Glutamatergic neuron (in vitro differentiated cells): ENCODE data around the gene ELF2. TPM values are rescaled to one million over a fixed set of nuclear protein-coding genes. Genes with fewer than 3 reads are reported as not detected.

Source experiments
- DNase-seq: peaks from one replicate; pipeline ENCODE4 v3.0.0; 2022
- H3K27ac Mint-ChIP-seq: one replicate; pipeline ENCODE4 v1.8.0; 2020; ENCODE audit warnings: mild to moderate bottlenecking, mixed read lengths, inconsistent platforms; ENCODE audit not compliant: unreplicated experiment
- H3K27me3 Mint-ChIP-seq: one replicate; pipeline ENCODE4 v1.8.0; 2020; ENCODE audit warnings: mild to moderate bottlenecking, moderate library complexity, mixed read lengths, inconsistent platforms; ENCODE audit not compliant: unreplicated experiment
- H3K36me3 Mint-ChIP-seq: one replicate; pipeline ENCODE4 v1.8.0; 2020; ENCODE audit warnings: mild to moderate bottlenecking, mixed read lengths, inconsistent platforms; ENCODE audit not compliant: unreplicated experiment
- H3K4me1 Mint-ChIP-seq: one replicate; pipeline ENCODE4 v1.8.0; 2020; ENCODE audit warnings: mild to moderate bottlenecking, low read depth, mixed read lengths, inconsistent platforms; ENCODE audit not compliant: unreplicated experiment
- H3K4me3 Mint-ChIP-seq: one replicate; pipeline ENCODE4 v1.8.0; 2020; ENCODE audit warnings: mild to moderate bottlenecking, mixed read lengths, inconsistent platforms; ENCODE audit not compliant: unreplicated experiment
- H3K9me3 Mint-ChIP-seq: one replicate; pipeline ENCODE4 v1.8.0; 2020; ENCODE audit warnings: mild to moderate bottlenecking, moderate library complexity, mixed read lengths, inconsistent platforms; ENCODE audit not compliant: unreplicated experiment
- total RNA-seq: library from RNA; stranded (reverse); fragmentation: NEBNext Ultra II Directional; extraction: Animal tissue kit (Norgen Biotek cat#: 25700); gene quantifications from one replicate; pipeline ENCODE4 v1.2.1, GENCODE V29; 2021; ENCODE audit not compliant: unreplicated experiment
- TF ChIP-seq, protein P1 (sequence below): fragments of 200-600 bp; sonication (generic); IDR thresholded peaks from one replicate; pipeline ENCODE4 v1.5.0; 2021; ENCODE audit not compliant: partially characterized antibody, unreplicated experiment

Gene ELF2
- total RNA-seq, 1 donor from 2014 or later = 32.4 TPM

DNA sequence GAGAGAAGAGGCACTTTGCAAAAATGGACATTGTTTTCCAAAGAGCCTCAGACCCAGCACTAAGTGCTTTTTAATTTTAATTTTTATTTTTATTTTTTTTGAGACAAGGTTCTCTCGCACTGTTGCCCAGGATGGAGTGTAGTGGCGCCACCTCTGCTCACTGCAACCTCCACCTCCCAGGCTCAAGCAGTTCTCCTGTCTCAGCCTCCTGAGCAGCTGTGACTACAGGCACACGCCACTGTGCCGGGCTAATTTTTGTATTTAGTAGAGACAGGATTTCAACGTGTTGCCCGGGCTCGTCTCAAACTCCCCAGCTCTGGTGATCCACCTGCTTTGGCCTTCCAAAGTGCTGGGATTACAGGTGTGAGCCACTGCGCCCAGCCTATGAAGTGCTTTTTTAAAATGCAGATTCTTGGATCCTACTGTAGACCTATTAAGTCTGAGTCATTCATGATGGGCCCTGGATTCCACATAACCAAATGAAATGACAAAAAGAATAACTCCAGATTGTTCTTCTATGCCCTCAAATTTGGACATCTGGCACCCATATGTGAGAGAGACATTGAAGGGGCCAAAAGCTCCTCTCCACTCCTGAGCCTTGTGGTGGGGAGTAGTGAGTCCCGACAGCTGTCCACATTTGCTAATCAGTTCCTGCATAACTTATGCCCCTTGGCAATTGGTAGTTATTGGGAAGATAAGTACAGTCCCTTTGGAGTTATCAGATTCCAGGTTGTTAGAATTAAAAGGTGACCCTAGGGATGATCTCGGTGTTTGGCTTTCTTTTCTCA is 157.9 kb downstream of the ELF2 start:
- Mint-ChIP-seq H3K27me3 (peaks cover 12% of the 10 kb centered on the region), H3K4me3 (peak overlapping the region; percentile 90), H3K4me1 (peaks cover 33% of the 10 kb centered on the region), H3K27ac (peak overlapping the region; percentile 88), H3K36me3 (no peaks in the 10 kb centered on the region), H3K9me3 (peaks cover 28% of the 10 kb centered on the region)
- TF ChIP-seq, protein P1, sequence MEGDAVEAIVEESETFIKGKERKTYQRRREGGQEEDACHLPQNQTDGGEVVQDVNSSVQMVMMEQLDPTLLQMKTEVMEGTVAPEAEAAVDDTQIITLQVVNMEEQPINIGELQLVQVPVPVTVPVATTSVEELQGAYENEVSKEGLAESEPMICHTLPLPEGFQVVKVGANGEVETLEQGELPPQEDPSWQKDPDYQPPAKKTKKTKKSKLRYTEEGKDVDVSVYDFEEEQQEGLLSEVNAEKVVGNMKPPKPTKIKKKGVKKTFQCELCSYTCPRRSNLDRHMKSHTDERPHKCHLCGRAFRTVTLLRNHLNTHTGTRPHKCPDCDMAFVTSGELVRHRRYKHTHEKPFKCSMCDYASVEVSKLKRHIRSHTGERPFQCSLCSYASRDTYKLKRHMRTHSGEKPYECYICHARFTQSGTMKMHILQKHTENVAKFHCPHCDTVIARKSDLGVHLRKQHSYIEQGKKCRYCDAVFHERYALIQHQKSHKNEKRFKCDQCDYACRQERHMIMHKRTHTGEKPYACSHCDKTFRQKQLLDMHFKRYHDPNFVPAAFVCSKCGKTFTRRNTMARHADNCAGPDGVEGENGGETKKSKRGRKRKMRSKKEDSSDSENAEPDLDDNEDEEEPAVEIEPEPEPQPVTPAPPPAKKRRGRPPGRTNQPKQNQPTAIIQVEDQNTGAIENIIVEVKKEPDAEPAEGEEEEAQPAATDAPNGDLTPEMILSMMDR = no peak
- peak; percentile 28 for DNase-seq

DNA sequence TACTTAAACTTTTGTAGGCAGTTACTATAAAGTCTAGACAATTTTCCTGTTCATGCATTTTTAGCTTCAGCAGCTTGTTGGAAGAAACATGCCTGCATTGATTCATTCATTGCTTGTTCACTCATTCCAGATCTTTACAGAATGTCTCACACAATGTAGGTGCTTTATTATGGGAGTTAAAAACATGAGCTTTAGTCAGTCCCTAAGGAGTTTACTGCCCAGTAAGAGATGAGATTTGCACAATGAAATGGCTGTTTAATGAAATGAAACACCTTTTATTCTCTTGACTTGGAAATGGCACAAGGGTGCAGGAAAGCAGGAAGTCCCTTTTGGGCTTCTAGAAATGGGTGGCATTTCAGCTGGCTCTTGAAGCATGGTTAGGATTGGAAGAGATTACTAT is 158.5 kb downstream of the ELF2 start:
- Mint-ChIP-seq H3K36me3 (no peaks in the 10 kb centered on the region), H3K4me3 (peak overlapping the region; percentile 90), H3K27me3 (peaks cover 12% of the 10 kb centered on the region), H3K27ac (peak overlapping the region; percentile 88), H3K4me1 (peaks cover 39% of the 10 kb centered on the region), H3K9me3 (peaks cover 28% of the 10 kb centered on the region)
- TF ChIP-seq, protein P1 = no peak
- DNase-seq = no peak

DNA sequence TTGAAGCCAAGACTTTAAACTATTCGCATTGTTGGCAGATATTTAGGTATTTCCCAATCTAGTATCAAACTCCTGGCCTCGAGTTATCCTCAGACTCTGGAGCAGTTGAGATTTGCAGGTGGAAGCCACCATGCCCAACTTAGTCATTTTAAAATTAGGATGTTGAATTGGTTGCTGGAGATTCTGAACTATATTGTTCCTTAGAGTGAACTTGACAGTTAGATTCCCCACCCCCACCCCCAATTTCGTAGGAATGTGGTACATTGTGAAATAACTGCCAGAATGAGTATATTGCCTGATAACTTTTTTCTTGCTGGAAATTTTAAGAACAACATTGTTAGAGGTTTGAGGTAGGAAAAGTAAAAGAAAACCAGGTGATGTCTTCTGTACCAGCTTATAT is 159.2 kb downstream of the ELF2 start:
- no peak overlapping the region for H3K27ac Mint-ChIP-seq
- no peaks in the 10 kb centered on the region for H3K36me3 Mint-ChIP-seq
- DNase-seq = no peak
- H3K4me3 Mint-ChIP-seq = peak overlapping the region; percentile 90
- TF ChIP-seq, protein P1 = no peak
- H3K27me3 Mint-ChIP-seq = peaks cover 12% of the 10 kb centered on the region
- peaks cover 28% of the 10 kb centered on the region for H3K9me3 Mint-ChIP-seq
- H3K4me1 Mint-ChIP-seq = peaks cover 39% of the 10 kb centered on the region

- Mint-ChIP-seq H3K9me3 (peaks cover 28% of the 10 kb centered on the region), H3K4me1 (peaks cover 37% of the 10 kb centered on the region), H3K36me3 (no peaks in the 10 kb centered on the region), H3K27ac (peak overlapping the region; percentile 96), H3K27me3 (peaks cover 12% of the 10 kb centered on the region), H3K4me3 (peak overlapping the region; percentile 94)
- DNase-seq = no peak
- TF ChIP-seq, protein P1 = no peak
Observed at GRCh38 chr4:139015948-139016471, 161.0 kb downstream of the ELF2 start.
